Stromal cell of bone marrow (primary cell): ENCODE measurements around the gene SLC9C1.

Experiments used
- DNase-seq: peaks from one replicate; pipeline ENCODE4 v3.0.0-alpha.2; 2012; ENCODE audit warnings: low read depth

The SLC9C1 gene

GRCh38 chr3:112109322-112109721 lies 184.7 kb downstream of the SLC9C1 start:
- no peak for DNase-seq

GRCh38 chr3:112104774-112105173 lies 189.2 kb downstream of the SLC9C1 start:
- no peak for DNase-seq

GRCh38 chr3:112101916-112102315 lies 192.1 kb downstream of the SLC9C1 start:
- DNase-seq = no peak

- DNase-seq = peak; percentile 98
Observed at GRCh38 chr3:112097378-112097777, 196.6 kb downstream of the SLC9C1 start.

GRCh38 chr3:112096176-112096575 lies 197.8 kb downstream of the SLC9C1 start:
- no peak for DNase-seq

- DNase-seq = no peak
Observed at GRCh38 chr3:112095731-112096130, 198.3 kb downstream of the SLC9C1 start.

- no peak for DNase-seq
Observed at GRCh38 chr3:112093180-112093522, 200.9 kb downstream of the SLC9C1 start.

- DNase-seq = peak; percentile 39
Observed at GRCh38 chr3:112092496-112093179, 201.4 kb downstream of the SLC9C1 start.

- DNase-seq = no peak
Observed at GRCh38 chr3:112090887-112091586, 203.0 kb downstream of the SLC9C1 start.
